ENCODE measurements around the gene PICALM. TPM values are rescaled to one million over a fixed set of nuclear protein-coding genes. Genes with fewer than 3 reads are reported as not detected.

PICALM gene
- total and polyA plus RNA-seq, 10 of the 15 experiments (the other 5 are each of a cell fraction or from before 2014, with no cell fraction given): 4.3 to 150 (median 41.8) TPM

- TF ChIP-seq NFYB (IDR thresholded peaks at IDR 0.05; ENCODE audit: insufficient read depth, low read depth, low read length) (no peak), ATF2 (IDR thresholded peaks at IDR 0.05; ENCODE audit: low read length) (0 out of 2 replicates have a peak, but pooled peaks have one; percentile 37), BACH1 (IDR thresholded peaks at IDR 0.05; ENCODE audit: borderline replicate concordance) (no peak), GABPA (IDR thresholded peaks at IDR 0.05; ENCODE audit: low read depth) (no peak), POLR2AphosphoS2 (IDR thresholded peaks at IDR 0.05; ENCODE audit: low read depth, low read length) (no peak), MLLT1 (IDR thresholded peaks at IDR 0.05) (0 out of 2 replicates have a peak, but pooled peaks have one; percentile 28), BCL3 (IDR thresholded peaks at IDR 0.05; ENCODE audit: borderline replicate concordance, insufficient read depth, low read depth, low read length, poor library complexity, severe bottlenecking) (no peak), ZNF687 (IDR thresholded peaks at IDR 0.05) (no peak), KAT2A (conservative IDR thresholded peaks at IDR 0.05; ENCODE audit: control insufficient read depth, low read depth, low read length) (no peak), ZNF207 (IDR thresholded peaks at IDR 0.05; ENCODE audit: borderline replicate concordance) (0 out of 2 replicates have a peak, but pooled peaks have one; percentile 27), ATF7 (IDR thresholded peaks at IDR 0.05; ENCODE audit: low read depth) (peak; percentile 10; the same call in 1 of the 2 replicates), NFYA (IDR thresholded peaks at IDR 0.05; ENCODE audit: borderline replicate concordance, low read depth, low read length) (no peak), MTA2 (IDR thresholded peaks at IDR 0.05; ENCODE audit: low read depth) (no peak), LARP7 (IDR thresholded peaks at IDR 0.05) (no peak), BRCA1 (IDR thresholded peaks at IDR 0.05; ENCODE audit: low read depth, low read length) (no peak), NR2C2 (IDR thresholded peaks at IDR 0.05; ENCODE audit: borderline replicate concordance, control insufficient read depth, insufficient read length, low read depth) (no peak), BMI1 (IDR thresholded peaks at IDR 0.05; ENCODE audit: borderline replicate concordance) (no peak), EGR1 (IDR thresholded peaks at IDR 0.05; ENCODE audit: borderline replicate concordance in 1 of 2, low read depth in 2 of 2, low read length in 2 of 2) (no peak), NKRF (conservative IDR thresholded peaks at IDR 0.05) (no peak), SMARCA5 (IDR thresholded peaks at IDR 0.05) (peak; percentile 72; the same call in 1 of the 2 replicates)
These were observed 26.9 kb downstream of the PICALM start (continued) for GRCh38 chr11:86041975-86042378.

Data from GM12878 (cell line).